PC-3 (cell line): ENCODE results near the gene GIGYF2.

Experiments used
- EZH2 ChIP-seq: fragments of 300-600 bp; sonication (generic); IDR thresholded peaks from one replicate; pipeline ENCODE4 v1.6.1; 2017; ENCODE audit warnings: antibody characterized with exemption, mild to moderate bottlenecking, low read length; ENCODE audit not compliant: unreplicated experiment
- EZH2phosphoT487 ChIP-seq: fragments of 300-600 bp; sonication (generic); IDR thresholded peaks from 2 replicates; pipeline ENCODE4 v1.6.1; 2018; ENCODE audit warnings: mild to moderate bottlenecking, antibody characterized with exemption, low read length, borderline replicate concordance
- TF ChIP-seq, protein P1 (sequence below): fragments of 300-600 bp; sonication (generic); conservative IDR thresholded peaks from 2 replicates; pipeline ENCODE4 v1.5.1; 2017; ENCODE audit warnings: antibody characterized with exemption, low read depth, mild to moderate bottlenecking, low read length

DNA sequence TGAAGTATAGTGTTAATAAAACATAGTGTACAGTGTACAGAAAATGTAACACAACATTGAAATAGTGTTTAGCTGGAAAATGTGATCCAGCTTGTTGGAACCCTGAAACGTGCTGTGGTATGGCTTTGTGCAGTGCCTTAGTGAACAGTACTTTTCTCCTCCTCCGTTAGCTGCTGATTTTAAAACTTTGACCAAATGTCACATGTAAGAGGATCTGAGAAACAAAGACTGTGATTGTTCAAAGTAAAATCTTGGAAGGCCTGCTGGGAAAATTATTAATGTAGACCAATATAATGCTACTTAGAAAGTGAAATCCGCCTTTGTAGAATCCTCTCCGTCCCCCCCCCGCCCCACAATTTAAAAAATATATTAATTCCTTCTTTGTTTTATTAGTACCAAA, 80.1 kb downstream of the GIGYF2 start:
- TF ChIP-seq, protein P1, sequence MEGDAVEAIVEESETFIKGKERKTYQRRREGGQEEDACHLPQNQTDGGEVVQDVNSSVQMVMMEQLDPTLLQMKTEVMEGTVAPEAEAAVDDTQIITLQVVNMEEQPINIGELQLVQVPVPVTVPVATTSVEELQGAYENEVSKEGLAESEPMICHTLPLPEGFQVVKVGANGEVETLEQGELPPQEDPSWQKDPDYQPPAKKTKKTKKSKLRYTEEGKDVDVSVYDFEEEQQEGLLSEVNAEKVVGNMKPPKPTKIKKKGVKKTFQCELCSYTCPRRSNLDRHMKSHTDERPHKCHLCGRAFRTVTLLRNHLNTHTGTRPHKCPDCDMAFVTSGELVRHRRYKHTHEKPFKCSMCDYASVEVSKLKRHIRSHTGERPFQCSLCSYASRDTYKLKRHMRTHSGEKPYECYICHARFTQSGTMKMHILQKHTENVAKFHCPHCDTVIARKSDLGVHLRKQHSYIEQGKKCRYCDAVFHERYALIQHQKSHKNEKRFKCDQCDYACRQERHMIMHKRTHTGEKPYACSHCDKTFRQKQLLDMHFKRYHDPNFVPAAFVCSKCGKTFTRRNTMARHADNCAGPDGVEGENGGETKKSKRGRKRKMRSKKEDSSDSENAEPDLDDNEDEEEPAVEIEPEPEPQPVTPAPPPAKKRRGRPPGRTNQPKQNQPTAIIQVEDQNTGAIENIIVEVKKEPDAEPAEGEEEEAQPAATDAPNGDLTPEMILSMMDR = no peak
- TF ChIP-seq EZH2phosphoT487 = no peak
- TF ChIP-seq EZH2 = no peak
